ENCODE data around the gene CELF1. TPM values are rescaled to one million over a fixed set of nuclear protein-coding genes. Genes with fewer than 3 reads are reported as not detected.

CELF1 gene
- total and polyA plus RNA-seq, 9 of the 15 experiments (the other 6 are each of a cell fraction or from before 2014, with no cell fraction given): 11.3 to 142 (median 77.4) TPM

- TF ChIP-seq, protein P1, sequence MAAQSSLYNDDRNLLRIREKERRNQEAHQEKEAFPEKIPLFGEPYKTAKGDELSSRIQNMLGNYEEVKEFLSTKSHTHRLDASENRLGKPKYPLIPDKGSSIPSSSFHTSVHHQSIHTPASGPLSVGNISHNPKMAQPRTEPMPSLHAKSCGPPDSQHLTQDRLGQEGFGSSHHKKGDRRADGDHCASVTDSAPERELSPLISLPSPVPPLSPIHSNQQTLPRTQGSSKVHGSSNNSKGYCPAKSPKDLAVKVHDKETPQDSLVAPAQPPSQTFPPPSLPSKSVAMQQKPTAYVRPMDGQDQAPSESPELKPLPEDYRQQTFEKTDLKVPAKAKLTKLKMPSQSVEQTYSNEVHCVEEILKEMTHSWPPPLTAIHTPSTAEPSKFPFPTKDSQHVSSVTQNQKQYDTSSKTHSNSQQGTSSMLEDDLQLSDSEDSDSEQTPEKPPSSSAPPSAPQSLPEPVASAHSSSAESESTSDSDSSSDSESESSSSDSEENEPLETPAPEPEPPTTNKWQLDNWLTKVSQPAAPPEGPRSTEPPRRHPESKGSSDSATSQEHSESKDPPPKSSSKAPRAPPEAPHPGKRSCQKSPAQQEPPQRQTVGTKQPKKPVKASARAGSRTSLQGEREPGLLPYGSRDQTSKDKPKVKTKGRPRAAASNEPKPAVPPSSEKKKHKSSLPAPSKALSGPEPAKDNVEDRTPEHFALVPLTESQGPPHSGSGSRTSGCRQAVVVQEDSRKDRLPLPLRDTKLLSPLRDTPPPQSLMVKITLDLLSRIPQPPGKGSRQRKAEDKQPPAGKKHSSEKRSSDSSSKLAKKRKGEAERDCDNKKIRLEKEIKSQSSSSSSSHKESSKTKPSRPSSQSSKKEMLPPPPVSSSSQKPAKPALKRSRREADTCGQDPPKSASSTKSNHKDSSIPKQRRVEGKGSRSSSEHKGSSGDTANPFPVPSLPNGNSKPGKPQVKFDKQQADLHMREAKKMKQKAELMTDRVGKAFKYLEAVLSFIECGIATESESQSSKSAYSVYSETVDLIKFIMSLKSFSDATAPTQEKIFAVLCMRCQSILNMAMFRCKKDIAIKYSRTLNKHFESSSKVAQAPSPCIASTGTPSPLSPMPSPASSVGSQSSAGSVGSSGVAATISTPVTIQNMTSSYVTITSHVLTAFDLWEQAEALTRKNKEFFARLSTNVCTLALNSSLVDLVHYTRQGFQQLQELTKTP (IDR thresholded peaks at IDR 0.05; ENCODE audit: low read depth in 1 of 2, partially characterized antibody in 2 of 2): peak in 1 of 2 experiments; percentile 23
- TF ChIP-seq, protein P2, sequence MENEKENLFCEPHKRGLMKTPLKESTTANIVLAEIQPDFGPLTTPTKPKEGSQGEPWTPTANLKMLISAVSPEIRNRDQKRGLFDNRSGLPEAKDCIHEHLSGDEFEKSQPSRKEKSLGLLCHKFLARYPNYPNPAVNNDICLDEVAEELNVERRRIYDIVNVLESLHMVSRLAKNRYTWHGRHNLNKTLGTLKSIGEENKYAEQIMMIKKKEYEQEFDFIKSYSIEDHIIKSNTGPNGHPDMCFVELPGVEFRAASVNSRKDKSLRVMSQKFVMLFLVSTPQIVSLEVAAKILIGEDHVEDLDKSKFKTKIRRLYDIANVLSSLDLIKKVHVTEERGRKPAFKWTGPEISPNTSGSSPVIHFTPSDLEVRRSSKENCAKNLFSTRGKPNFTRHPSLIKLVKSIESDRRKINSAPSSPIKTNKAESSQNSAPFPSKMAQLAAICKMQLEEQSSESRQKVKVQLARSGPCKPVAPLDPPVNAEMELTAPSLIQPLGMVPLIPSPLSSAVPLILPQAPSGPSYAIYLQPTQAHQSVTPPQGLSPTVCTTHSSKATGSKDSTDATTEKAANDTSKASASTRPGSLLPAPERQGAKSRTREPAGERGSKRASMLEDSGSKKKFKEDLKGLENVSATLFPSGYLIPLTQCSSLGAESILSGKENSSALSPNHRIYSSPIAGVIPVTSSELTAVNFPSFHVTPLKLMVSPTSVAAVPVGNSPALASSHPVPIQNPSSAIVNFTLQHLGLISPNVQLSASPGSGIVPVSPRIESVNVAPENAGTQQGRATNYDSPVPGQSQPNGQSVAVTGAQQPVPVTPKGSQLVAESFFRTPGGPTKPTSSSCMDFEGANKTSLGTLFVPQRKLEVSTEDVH (IDR thresholded peaks at IDR 0.05; ENCODE audit: low read depth, partially characterized antibody): peak; percentile 38
- TF ChIP-seq NBN (IDR thresholded peaks at IDR 0.05; ENCODE audit: low read depth): peak; percentile 59; the same call in 1 of the 2 replicates
- 0 out of 2 replicates have a peak, but pooled peaks have one; percentile 38 for TF ChIP-seq SOX6 (IDR thresholded peaks at IDR 0.05)
- 0 out of 2 replicates have a peak, but pooled peaks have one; percentile 32 for TF ChIP-seq GATA2 (CRISPR knock-in tag; IDR thresholded peaks at IDR 0.05)
- TF ChIP-seq SP1 (CRISPR knock-in tag; IDR thresholded peaks at IDR 0.05): peak; percentile 64
- TF ChIP-seq CREM (IDR thresholded peaks at IDR 0.05; ENCODE audit: low read depth): peak; percentile 60; the same call in 1 of the 2 replicates
- peak; percentile 21; the same call in 1 of the 2 replicates for TF ChIP-seq BCOR (IDR thresholded peaks at IDR 0.05)
- TF ChIP-seq ZFP36 (IDR thresholded peaks at IDR 0.05; ENCODE audit: low read depth, low read length, partially characterized antibody): peak; percentile 7
- 0 out of 2 replicates have a peak, but pooled peaks have one; percentile 6 for TF ChIP-seq EP300 (IDR thresholded peaks at IDR 0.05; ENCODE audit: low read length)
- 0 out of 2 replicates have a peak, but pooled peaks have one; percentile 20 for TF ChIP-seq SMAD4 (CRISPR knock-in tag; conservative IDR thresholded peaks at IDR 0.05)
- peak; percentile 99 for TF ChIP-seq ZNF384 (IDR thresholded peaks at IDR 0.05; ENCODE audit: low read depth, low read length)
- 0 out of 2 replicates have a peak, but pooled peaks have one; percentile 31 for TF ChIP-seq SPI1 (IDR thresholded peaks at IDR 0.05; ENCODE audit: borderline replicate concordance, low read depth, low read length)
- TF ChIP-seq JUND (IDR thresholded peaks at IDR 0.05; ENCODE audit: borderline replicate concordance, low read depth, low read length): peak; percentile 56; the same call in 1 of the 2 replicates
- TF ChIP-seq JUND (tag; IDR thresholded peaks at IDR 0.05; ENCODE audit: borderline replicate concordance, low read depth, low read length): peak; percentile 29; the same call in 1 of the 3 replicates
- TF ChIP-seq FOXK2 (conservative IDR thresholded peaks at IDR 0.05 in 1 of 2, IDR thresholded peaks at IDR 0.05 in 1 of 2; ENCODE audit: low read depth in 2 of 2): peak; percentile 64 to 73; a peak in 2 of 4 replicates
- TF ChIP-seq CC2D1A (IDR thresholded peaks at IDR 0.05): peak; percentile 56
- TF ChIP-seq, protein P3, sequence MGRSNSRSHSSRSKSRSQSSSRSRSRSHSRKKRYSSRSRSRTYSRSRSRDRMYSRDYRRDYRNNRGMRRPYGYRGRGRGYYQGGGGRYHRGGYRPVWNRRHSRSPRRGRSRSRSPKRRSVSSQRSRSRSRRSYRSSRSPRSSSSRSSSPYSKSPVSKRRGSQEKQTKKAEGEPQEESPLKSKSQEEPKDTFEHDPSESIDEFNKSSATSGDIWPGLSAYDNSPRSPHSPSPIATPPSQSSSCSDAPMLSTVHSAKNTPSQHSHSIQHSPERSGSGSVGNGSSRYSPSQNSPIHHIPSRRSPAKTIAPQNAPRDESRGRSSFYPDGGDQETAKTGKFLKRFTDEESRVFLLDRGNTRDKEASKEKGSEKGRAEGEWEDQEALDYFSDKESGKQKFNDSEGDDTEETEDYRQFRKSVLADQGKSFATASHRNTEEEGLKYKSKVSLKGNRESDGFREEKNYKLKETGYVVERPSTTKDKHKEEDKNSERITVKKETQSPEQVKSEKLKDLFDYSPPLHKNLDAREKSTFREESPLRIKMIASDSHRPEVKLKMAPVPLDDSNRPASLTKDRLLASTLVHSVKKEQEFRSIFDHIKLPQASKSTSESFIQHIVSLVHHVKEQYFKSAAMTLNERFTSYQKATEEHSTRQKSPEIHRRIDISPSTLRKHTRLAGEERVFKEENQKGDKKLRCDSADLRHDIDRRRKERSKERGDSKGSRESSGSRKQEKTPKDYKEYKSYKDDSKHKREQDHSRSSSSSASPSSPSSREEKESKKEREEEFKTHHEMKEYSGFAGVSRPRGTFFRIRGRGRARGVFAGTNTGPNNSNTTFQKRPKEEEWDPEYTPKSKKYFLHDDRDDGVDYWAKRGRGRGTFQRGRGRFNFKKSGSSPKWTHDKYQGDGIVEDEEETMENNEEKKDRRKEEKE (IDR thresholded peaks at IDR 0.05; ENCODE audit: borderline replicate concordance in 1 of 2, control insufficient read depth in 1 of 2, low read depth in 2 of 2, low read length in 1 of 2): 0 out of 4 replicates have a peak, but pooled peaks of 1 of the 2 experiments have one; percentile 23
- 0 out of 2 replicates have a peak, but pooled peaks have one; percentile 62 for TF ChIP-seq ARID2 (IDR thresholded peaks at IDR 0.05)
Measured at GRCh38 chr11:47454258-47454671, 98.7 kb downstream of the CELF1 start (continued).
